ENCODE data around the gene FAM240A.
"Not testable (repeated sequence)": the region's sequence is repeated elsewhere in the genome, so short reads cannot be mapped to it uniquely, and the experiment has no call there.

FAM240A gene

DNA sequence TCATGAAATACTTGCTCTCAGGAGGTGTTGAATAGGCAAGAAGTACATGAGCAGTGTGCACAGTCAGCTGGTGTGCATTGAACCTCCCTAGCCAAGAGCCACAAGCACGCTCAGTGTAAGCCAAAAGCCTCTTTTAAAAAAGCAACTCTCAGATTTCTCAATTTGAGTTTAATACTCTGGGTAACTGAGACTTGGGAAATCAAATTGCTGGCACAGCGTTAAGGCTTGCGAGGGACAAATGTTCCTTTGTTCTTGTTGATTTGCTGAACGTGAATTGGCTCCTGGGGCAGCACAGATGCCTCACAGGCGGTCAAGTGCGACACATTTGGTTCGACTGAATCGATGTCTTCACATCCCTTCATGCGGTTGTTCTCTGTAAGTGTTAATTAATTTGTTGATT is at the start of gene FAM240A:
Gene FAM240A, plus strand, starts transcription at position 202 of the 400 bp plus-strand sequence. Its CDS starts 159 bp downstream, at position 361.
- DNase-seq: no peak

DNA sequence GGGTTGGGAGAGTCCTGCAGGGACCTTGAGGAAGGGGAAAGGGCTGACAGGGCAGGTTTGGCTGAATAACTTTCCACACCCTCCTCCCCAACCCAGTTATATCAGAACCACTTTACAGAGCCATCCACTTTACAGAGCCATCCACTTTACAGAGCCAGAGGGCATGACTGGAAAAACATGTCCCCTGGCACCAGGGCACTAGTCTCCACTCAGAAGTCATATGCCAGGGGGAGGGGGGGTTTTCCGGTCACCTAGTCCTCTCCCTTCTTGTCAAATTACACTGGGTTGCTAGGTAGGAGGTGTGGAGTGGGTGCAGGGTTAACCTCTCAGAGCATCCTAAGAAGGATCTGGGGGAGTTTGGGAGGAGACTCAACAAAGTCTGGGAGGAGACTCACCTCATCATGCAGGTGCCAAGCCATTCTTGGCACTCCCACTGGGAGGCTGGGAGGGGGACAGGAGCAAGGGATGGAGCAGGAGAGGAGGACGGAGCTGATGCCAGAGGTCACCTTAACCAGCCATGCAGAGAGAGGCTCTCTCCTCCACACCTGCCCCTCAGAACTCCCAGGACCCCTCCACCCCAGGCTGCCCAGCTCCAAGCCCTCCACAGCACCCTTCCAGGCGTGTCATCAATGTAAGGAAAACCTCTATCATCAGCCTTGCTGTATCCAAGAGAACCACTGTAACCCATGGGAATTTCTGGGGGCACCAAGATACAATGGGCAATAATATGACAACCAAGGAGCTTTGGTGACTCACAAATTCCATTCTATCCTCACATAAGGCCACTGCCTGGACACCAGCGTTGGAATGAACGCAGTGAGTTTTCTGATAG is 47.9 kb upstream of the FAM240A start:
- DNase-seq: no peak

DNA sequence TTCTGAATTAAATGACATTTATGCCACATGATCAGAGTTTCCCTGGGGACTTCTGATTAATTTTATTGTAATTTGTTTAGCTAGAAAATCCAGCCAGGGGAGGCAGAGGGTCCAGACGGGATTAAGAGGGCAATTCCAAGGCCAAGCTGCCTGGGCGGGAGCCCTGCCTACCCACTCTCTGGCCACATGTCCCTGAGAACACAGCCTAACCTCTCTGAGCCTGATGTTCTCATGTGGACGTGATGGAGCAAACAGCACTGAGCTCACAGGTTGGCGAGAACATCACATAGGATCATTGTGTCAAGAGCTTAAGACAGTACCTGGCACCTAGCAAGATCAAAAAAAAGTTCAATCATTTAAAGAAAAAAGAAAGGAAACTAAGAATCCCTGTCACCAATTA is 47.2 kb upstream of the FAM240A start:
- DNase-seq: no peak

DNA sequence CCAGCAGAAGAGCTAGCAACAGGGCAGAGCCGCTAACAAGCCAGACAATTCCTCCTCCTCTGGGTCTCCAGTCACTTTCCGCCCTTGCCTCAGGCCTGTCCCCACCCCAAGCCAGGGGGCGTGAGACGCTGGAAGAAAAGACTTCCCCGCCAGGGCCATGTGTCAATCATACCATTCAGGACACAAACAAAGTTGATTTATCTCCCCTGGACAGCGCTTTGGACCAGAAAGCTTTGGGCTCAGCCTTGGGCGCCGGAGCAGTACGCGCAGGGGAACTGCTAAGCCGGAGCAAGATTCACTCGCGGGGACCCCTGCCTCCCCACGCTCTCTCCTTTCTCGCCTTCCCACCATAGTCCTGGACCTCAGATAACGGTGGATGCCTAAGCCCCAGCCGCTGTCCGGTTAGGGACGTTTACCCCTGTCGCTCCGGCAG is 46.7 kb upstream of the FAM240A start:
- DNase-seq: no peak

DNA sequence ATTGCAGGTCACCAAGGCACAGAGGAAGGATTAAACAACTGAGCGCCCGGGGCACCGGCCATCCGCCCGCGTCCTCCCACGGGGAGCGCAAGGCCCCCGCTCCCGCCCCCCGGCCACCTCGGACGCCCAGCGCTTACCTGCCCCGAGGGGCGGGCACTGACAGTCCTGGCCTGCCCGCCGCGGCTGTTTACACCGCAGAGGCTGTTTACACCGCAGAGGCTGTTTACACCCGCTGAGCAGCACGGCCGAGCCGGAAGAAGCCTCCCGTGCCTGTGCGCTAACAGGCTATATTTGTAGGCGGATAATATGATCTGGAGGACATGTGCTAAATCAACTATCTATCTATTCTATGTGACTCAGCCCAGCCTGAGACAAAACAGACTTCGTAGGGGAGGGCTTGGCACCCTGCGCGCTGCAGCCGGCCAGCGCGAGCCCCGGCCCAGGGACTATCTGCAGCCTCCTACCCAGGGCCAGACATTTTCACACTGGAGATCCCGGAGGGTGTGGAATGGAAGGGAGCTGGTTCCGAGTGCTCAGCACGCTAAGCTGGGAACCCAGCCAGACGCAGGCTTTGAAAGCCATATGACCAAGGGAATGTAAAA is 46.2 kb upstream of the FAM240A start, which contains the start of gene LRRC2:
Gene LRRC2, minus strand, starts transcription at position 263 of the 602 bp plus-strand sequence. CDS start 14,711 bp downstream, outside the sequence.
- DNase-seq: peak; percentile 63

DNA sequence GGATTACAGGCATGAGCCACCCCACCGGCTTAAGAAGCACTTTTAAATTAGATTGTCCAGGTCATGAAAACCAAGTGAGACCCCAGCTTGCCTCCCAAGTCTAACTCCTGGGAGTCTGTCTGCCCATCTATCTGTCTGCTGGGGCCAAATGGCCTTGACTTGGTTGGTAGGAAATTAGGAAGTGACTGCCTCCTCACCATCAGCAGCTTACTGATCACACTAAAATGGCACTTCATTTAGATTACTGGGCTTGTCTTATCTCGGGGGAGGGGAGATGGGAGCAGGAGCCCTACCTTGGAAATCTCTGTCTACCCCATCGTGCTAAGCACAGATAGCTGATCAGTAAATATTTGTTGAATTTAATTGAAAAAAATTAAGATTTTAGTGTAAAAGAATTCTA is 40.6 kb upstream of the FAM240A start:
- DNase-seq: no peak

DNA sequence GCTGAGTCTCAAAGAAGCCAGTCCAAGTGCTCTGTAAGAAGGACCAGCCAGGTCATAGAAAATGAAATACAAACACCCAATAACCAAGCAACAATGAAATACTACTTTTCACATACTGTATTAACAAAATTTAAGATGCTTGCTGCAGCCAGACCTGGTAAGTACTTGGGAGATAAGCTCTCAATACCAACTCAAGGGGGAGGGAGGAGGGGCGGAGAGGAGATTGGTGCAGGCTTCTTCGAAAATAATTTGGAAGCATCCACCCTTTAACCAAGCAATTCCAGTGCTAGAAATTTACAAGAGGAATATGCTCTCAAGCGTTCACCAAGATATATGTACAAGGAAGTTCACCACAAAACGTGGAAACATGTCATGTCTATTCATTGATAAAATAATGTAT is 38.6 kb upstream of the FAM240A start:
- no peak for DNase-seq

DNA sequence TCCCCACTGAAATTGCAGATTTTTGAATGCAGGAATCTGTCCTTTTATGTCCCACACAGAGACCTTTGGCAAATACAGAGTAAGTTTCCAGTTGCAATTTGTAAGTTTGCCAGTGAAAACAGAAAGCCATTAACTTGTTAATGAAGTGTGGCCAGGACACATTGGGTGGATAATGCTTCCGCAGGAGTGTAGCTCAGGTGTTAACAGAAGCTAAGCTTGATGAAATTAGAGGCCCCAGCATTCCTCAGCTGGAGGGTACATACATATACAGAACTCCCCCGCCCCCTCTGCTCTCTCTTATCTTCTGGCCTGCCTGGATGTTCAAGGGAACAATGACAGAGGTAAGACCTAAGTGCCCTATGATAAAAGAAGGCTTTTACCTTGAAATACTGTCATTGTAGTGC is 38.1 kb upstream of the FAM240A start:
- no peak for DNase-seq

DNA sequence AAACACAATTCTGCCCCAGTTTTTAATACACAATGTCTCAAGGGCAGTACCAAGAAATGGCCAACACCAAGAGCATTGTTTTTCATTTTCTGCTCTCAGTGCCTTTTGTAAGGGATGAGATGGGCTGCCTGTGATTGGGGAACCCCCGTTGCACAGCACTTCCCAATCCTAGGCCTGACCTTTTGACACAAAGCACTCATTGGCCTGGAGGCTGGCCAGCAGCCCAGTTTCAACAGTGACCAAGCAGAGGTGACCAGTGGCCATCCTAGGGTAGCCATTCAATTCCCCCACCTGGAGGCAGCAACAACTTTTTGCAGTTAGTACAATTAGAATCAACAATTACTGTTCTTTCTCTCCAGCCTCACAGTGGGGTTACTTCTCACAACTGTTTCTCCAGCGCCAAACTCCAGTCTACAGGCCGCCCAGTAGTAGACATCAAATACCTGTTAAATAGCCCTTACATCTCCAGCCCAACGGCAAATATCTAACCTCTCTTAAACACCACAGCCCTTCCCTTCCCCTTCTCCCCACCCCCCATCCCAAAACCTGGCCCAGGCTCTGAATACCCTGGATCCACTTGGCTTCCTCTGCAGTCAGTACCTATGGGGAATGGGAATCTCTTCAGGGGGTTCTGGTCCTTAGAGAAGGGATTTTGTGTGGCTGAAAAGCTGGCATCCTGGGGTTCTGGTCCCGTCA is 37.3 kb upstream of the FAM240A start:
- no peak for DNase-seq

DNA sequence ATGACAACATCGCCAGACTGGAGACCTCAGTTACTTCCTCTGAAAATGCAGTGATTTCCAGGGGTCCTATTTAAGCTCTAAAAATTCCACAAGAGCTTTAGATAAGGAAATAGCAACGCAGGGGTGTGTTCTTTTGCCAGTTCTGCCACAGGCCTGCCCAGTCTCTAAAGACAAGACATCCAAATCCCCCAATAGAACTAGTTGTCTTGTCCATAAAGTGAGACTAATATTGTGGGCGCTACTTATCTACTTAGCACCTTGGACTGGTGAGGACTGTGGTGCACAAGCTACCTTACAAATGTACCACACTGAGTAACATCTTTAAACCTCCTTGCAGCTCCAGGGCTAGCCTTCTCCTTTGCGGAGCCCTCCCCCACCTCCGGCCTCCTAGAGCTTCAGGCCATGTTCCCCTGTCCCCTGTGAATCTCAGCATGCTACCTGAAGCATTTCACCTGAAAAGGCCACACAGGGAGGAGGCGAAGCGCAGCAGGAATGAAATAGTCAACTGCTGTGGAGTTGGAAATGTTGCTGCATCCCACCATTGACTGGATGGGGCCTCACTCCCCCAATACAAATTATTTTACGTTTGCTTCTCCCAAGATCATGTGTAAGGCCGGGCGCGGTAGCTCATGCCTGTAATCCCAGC is 36.6 kb upstream of the FAM240A start:
- no peak for DNase-seq

DNA sequence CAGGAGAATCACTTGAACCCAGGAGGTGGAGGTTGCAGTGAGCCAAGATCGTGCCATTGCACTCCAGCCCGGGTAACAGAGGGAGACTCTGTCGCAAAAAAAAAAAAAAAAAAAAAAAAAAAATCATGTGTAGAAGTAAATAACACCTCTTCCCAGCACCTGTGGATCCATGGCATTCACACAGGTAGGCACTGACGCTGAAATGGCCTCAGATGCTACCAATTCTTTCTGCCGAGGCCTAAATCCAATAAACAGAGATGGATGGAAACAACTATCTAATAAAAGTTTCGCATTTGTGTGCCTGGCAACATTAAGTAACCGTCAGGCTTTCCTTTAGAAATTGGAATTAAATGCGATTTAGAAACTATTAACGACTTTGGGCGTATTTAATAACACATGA is 35.9 kb upstream of the FAM240A start:
- DNase-seq: no peak

DNA sequence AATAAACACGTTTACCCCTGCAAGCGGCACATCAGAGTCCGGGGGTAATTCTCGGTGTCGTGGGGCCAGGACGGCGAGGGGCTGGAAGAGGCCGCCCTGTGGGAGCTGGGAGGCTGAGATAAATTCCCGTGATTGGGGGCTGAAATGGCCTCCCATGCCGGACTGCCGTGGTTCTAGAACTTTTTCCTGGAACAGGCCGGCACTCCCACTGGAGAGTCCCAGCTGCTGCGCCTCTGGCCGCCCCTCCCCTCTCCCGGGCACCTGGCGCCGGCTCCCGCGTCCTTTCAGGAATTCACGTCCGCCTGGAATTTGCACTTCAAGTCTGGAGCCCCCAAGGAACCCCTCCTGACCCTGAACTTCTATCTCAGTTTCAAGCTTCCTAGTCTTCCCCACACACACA is 35.4 kb upstream of the FAM240A start:
- no peak for DNase-seq

DNA sequence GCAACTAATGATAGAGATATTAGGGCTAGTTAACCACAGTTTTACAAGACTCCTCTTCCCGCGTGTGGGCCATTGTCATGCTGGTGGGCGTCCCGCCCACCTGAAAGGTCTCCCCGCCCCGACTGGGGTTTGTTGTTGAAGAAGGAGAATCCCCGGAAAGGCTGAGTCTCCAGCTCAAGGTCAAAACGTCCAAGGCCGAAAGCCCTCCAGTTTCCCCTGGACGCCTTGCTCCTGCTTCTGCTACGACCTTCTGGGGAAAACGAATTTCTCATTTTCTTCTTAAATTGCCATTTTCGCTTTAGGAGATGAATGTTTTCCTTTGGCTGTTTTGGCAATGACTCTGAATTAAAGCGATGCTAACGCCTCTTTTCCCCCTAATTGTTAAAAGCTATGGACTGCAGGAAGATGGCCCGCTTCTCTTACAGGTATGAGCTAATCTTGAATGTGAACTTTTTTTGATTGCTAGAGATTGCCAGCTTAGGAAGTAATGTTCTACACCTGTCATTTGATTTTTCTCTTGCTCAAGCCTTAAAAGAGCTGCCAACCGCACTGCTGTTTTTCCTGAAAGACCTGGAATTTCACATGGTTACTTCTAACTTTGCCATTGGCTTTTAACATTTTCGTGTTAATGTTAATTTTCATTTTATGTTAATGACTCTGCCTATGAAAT is 34.6 kb upstream of the FAM240A start:
- DNase-seq: not testable (repeated sequence)

DNA sequence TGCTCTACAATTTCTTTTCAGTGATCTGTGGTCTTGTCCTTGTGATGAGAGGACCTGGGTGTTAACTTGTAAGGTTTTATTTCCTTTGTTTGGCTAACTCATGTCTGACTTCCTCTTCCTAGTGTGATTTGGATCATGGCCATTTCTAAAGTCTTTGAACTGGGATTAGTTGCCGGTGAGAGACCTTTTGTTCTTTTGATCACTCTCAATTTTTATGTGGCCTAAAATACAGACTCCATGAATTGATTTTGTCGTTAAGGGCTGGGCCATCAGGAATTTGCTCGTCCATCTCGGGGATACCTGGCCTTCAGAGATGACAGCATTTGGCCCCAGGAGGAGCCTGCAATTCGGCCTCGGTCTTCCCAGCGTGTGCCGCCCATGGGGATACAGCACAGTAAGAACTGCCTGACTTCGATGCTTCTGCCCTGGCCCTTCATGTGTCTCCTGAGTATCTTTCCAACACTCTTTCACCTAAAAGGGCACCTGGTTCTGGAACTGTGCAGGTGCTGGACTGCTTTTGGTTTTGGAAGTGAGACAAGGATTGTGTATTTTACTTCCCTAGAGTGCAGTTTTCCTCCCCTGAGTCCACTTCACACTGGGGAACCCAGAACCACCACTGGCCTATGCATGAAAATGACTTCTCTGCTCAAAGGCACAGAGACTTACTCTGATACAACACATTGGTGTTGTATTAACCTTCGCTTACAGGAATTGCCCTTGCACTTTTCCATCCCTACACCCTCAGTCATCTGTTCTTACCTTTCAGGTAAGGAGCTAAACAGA is 33.2 kb upstream of the FAM240A start:
- DNase-seq: no peak

DNA sequence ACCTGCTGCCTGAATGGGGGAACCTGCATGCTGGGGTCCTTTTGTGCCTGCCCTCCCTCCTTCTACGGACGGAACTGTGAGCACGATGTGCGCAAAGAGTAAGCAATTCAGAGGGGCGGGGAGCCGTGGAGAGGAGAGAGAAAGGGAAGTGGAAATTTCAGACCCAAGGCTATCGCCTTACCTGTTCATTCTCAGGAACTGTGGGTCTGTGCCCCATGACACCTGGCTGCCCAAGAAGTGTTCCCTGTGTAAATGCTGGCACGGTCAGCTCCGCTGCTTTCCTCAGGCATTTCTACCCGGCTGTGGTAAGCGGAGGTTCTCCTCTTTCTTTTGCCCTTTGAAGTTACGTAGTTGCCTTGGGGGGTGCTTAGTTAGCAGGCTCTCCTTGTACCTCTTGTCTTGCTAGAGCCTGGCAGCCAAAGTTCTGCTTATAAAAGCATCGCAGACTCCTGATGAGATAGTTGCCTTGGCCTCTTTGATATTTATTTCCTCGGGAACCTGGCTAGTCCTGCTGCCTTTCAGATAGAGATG is 32.5 kb upstream of the FAM240A start:
- no peak for DNase-seq

DNA sequence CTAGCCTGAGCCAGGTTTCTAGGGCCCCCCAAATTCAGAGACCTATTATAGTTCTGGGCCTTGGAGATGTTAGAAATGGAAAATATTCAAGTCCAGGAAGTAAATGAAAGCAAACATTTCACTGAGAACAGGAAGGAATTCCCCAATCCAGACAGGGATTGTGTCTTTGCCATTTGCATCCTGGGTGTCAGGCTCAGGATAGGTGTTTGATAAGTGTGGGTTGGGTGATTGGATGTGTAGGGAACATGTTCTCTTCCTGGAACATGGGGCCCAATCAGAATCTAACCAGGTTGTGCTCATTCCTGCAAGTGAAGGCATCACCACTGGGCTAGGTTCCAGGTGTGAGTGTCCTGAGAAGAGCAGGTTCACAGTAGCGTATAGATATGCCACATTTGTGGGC is 31.6 kb upstream of the FAM240A start:
- no peak for DNase-seq

DNA sequence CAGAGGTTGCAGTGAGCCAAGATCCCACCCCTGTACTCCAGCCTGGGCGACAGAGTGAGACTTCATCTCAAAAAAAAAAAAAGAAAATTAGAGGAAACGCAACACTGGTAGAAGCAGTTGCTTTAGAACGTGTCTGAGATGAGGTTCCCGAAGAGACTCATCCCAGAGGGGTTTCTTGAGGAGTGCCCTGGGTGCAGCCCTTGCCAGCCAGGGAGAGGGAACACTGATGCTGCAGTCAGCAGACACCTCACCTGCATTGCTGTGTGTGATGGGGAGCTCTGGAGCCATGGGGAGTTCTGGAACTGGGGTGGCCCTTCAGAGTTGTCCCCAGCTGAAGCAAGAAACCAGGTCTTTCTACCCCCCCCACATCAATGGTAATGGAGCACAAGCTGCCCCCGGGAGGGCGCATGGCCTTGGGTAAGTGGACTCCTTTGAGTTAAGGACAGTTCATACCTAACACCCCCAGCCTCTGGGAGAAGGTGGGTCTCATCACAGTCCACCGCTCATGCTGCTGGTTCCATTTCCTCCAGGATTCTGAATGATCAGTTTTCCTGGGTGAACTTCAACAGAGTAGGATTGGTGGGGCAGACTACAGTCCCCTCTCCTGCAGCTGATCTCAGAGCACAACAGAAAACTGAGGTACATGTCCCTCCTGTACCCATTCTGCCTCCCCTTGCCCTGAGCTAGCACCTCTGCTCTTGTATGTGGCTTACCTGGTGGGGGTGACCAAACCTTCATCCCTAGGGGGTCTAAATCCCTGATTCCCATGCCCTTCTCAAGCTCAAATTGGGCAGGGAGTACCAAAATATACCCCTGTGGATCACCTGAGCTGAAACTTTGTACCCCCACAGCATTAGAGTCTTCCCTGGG is 27.5 kb upstream of the FAM240A start:
- no peak for DNase-seq

DNA sequence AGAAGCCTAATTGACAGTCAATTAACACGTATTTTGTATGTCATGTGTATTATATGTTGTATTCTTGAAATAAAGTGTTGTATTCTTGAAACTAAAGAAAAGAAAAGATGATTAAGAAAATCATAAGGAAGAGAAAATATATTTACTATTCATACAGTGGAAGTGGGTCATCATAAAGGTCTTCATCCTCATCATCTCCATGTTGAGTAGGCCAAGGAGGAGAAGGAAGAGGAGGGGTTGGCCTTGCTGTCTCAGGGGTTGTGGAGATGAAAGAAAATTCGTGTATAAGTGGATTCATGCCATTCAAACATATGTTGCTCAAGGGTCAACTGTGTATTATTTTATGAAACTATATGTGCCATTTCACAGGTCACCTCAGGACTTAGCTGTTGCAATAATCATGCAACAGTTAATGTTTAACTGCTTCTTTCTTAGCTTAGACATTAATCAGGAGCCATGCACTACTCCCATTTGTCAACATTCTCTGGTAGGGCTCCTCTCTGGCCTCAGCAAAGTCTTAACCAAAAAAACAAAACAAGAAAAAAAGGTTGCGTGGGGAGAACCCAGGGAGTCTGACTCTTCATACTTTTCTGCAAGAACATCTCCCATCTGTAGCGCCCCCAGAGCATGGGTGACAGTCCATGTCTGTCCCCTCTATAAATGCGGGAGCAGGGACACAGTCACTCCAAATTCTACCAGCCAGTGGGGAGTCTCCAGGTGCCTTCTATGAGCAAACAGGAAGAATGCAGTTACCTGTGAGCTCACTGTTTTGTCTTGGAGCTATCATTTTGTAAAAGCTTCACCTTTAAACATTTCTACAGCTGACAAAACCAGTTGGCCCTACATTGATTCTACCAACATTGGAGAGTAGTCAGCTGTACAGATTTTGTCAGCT is 26.3 kb upstream of the FAM240A start:
- DNase-seq: no peak

DNA sequence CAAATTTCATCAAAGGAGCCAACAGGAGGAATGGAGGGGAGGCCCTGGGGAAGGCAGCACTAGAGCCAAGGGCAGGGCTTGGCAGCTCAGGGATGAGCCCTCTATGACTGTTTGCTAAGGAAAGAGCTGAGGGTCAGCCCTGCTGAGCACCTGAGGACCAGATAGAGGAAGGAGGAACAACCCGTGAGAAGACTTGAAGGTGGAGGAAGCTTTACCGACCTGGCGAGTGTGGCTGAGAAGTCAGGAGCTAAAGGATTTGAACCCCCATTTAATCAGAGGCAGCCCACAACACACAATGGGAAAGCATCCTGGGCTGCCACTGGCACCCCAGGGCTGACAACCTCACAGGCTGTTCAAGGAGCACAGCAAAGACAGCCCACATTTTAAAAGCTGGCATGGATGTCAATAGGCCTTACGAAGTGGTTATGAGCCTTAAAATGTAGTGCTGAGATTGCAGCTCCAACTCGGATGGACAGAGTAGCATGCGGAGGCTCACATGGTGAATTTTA is 25.5 kb upstream of the FAM240A start:
- no peak for DNase-seq

All from activated CD8-positive, alpha-beta memory T cell treated with anti-CD3 and anti-CD28 coated beads for 24 hours (primary cell).